Vagina (tissue), 2 donors: ENCODE results near the gene MAP1B. TPM values are rescaled to one million over a fixed set of nuclear protein-coding genes. Genes with fewer than 3 reads are reported as not detected.

Source experiments
- DNase-seq, 2 donors: peaks; one replicate each; pipeline ENCODE4 v3.0.0-alpha.2; 2017; ENCODE audit errors: extremely low spot score in 2 of 2
- H3K27ac ChIP-seq: fragments of 200-600 bp; sonication (generic); one replicate; pipeline ENCODE4 v1.5.1; 2019
- H3K27me3 ChIP-seq: fragments of 200-600 bp; sonication (generic); one replicate; pipeline ENCODE4 v1.5.1; 2019
- H3K36me3 ChIP-seq, 2 donors: fragments of 200-600 bp; sonication (generic); one replicate each; pipeline ENCODE4 v1.5.1; 2017 to 2019
- H3K4me1 ChIP-seq: fragments of 200-600 bp; sonication (generic); one replicate; pipeline ENCODE4 v1.5.1; 2019
- H3K4me3 ChIP-seq, 2 donors: fragments of 200-600 bp; sonication (generic); 1 replicate in 1 of 2; 2 replicates in 1 of 2; pipeline ENCODE4 v1.5.1; 2016 to 2019
- H3K9me3 ChIP-seq: fragments of 200-600 bp; sonication (generic); one replicate; pipeline ENCODE4 v1.5.1; 2019
- CTCF ChIP-seq, 3 experiments: fragments of 450-650 bp in 2 of 3; fragments of 200-600 bp in 1 of 3; sonication (generic) in 1 of 3; IDR thresholded peaks; one replicate each; pipeline ENCODE4 v1.5.1; 2017 to 2019; ENCODE audit warnings: antibody characterized with exemption in 3 of 3, mild to moderate bottlenecking in 2 of 3, moderate library complexity in 2 of 3
- POLR2A ChIP-seq, 2 donors: fragments of 450-650 bp; IDR thresholded peaks; one replicate each; pipeline ENCODE4 v1.6.1; 2017; ENCODE audit warnings: antibody characterized with exemption in 2 of 2, mild to moderate bottlenecking in 2 of 2, moderate library complexity in 2 of 2
- POLR2AphosphoS5 ChIP-seq, 2 donors: sonication (generic); formaldehyde crosslinking; IDR thresholded peaks; one replicate each; pipeline ENCODE4 v1.9.0; 2017; ENCODE audit warnings: antibody characterized with exemption in 2 of 2, mild to moderate bottlenecking in 2 of 2, low read depth in 1 of 2; ENCODE audit not compliant: insufficient read depth in 1 of 2
- intact Hi-C: fragments of 100-400 bp; cut with DNase I; formaldehyde crosslinking; loops from one replicate; pipeline ENCODE4 v1.15.1; 2023
- total RNA-seq: library from RNA; depleted of rRNA; stranded (reverse); fragments of >200 nt; gene quantifications from one replicate; pipeline ENCODE4 v1.2.3, GENCODE V29; 2016

MAP1B gene
- total RNA-seq, 1 donor from 2014 or later: 386 TPM

- intact Hi-C loops: no loop called here
- H3K27ac ChIP-seq: no peak overlapping the region
- DNase-seq: no peak
- no peak overlapping the region for H3K4me3 ChIP-seq
- peaks cover 0 to 6% of the 10 kb centered on the region in 2 donors for H3K36me3 ChIP-seq
- H3K27me3 ChIP-seq: no peaks in the 10 kb centered on the region
- no peaks in the 10 kb centered on the region for H3K9me3 ChIP-seq
- H3K4me1 ChIP-seq: peaks cover 15% of the 10 kb centered on the region
- no peak for TF ChIP-seq POLR2A (IDR thresholded peaks at IDR 0.05)
- no peak for TF ChIP-seq POLR2AphosphoS5 (IDR thresholded peaks at IDR 0.05; ENCODE audit: insufficient read depth in 1 of 2, low read depth in 1 of 2)
- TF ChIP-seq CTCF (IDR thresholded peaks at IDR 0.05): no peak
Measured at GRCh38 chr5:72122602-72123001, 15.3 kb downstream of the MAP1B start.

GRCh38 chr5:72123764-72124376 is 16.6 kb downstream of the MAP1B start:
- no peaks in the 10 kb centered on the region for H3K27me3 ChIP-seq
- peaks cover 0 to 6% of the 10 kb centered on the region in 2 donors for H3K36me3 ChIP-seq
- H3K27ac ChIP-seq: no peak overlapping the region
- H3K4me1 ChIP-seq: peaks cover 15% of the 10 kb centered on the region
- no peak for TF ChIP-seq CTCF (IDR thresholded peaks at IDR 0.05)
- no peak for TF ChIP-seq POLR2A (IDR thresholded peaks at IDR 0.05)
- no peak for TF ChIP-seq POLR2AphosphoS5 (IDR thresholded peaks at IDR 0.05; ENCODE audit: insufficient read depth in 1 of 2, low read depth in 1 of 2)
- no peak for DNase-seq
- H3K9me3 ChIP-seq: no peaks in the 10 kb centered on the region
- intact Hi-C loops: no loop called here
- no peak overlapping the region for H3K4me3 ChIP-seq

GRCh38 chr5:72125271-72125940 is 18.1 kb downstream of the MAP1B start:
- H3K9me3 ChIP-seq: no peaks in the 10 kb centered on the region
- DNase-seq: no peak
- no peaks in the 10 kb centered on the region for H3K36me3 ChIP-seq
- intact Hi-C loops: no loop called here
- no peaks in the 10 kb centered on the region for H3K27me3 ChIP-seq
- no peak overlapping the region for H3K4me3 ChIP-seq
- no peak for TF ChIP-seq POLR2A (IDR thresholded peaks at IDR 0.05)
- TF ChIP-seq CTCF (IDR thresholded peaks at IDR 0.05): no peak
- no peak for TF ChIP-seq POLR2AphosphoS5 (IDR thresholded peaks at IDR 0.05; ENCODE audit: insufficient read depth in 1 of 2, low read depth in 1 of 2)
- H3K4me1 ChIP-seq: peaks cover 21% of the 10 kb centered on the region
- H3K27ac ChIP-seq: no peak overlapping the region

- H3K36me3 ChIP-seq: no peaks in the 10 kb centered on the region
- intact Hi-C loops: no loop called here
- H3K27ac ChIP-seq: no peak overlapping the region
- H3K4me1 ChIP-seq: peaks cover 28% of the 10 kb centered on the region
- TF ChIP-seq POLR2A (IDR thresholded peaks at IDR 0.05) (no peak), POLR2AphosphoS5 (IDR thresholded peaks at IDR 0.05; ENCODE audit: insufficient read depth in 1 of 2, low read depth in 1 of 2) (no peak), CTCF (IDR thresholded peaks at IDR 0.05) (no peak)
- no peaks in the 10 kb centered on the region for H3K27me3 ChIP-seq
- DNase-seq: no peak
- H3K9me3 ChIP-seq: no peaks in the 10 kb centered on the region
- no peak overlapping the region for H3K4me3 ChIP-seq
Measured at GRCh38 chr5:72125941-72126620, 18.8 kb downstream of the MAP1B start.

GRCh38 chr5:72126796-72127195 is 19.5 kb downstream of the MAP1B start:
- Histone ChIP-seq H3K36me3 (no peaks in the 10 kb centered on the region), H3K27me3 (no peaks in the 10 kb centered on the region), H3K4me1 (peaks cover 34% of the 10 kb centered on the region), H3K4me3 (no peak overlapping the region), H3K27ac (no peak overlapping the region), H3K9me3 (no peaks in the 10 kb centered on the region)
- intact Hi-C loops: no loop called here
- TF ChIP-seq POLR2AphosphoS5 (IDR thresholded peaks at IDR 0.05; ENCODE audit: insufficient read depth in 1 of 2, low read depth in 1 of 2) (no peak), CTCF (IDR thresholded peaks at IDR 0.05) (no peak), POLR2A (IDR thresholded peaks at IDR 0.05) (no peak)
- no peak for DNase-seq
